HT1080 (cell line): ENCODE data around the gene PPP6R2. TPM values are rescaled to one million over a fixed set of nuclear protein-coding genes. Genes with fewer than 3 reads are reported as not detected.

Source experiments
- DNase-seq: peaks from one replicate; pipeline ENCODE4 v3.0.0-alpha.2; 2015; ENCODE audit warnings: low read depth
- polyA plus RNA-seq, 2 experiments: library from polyadenylated mRNA; depleted of rRNA; stranded (reverse); fragments of >200 nt; gene quantifications; 2 replicates each; pipeline ENCODE4 v1.2.3, GENCODE V29; 2015
- total RNA-seq: library from RNA; depleted of rRNA; stranded (reverse); fragments of >200 nt; shearing (Covaris generic); gene quantifications from 2 replicates; pipeline ENCODE4 v1.2.3, GENCODE V29; 2014; rRNA removed

The PPP6R2 gene
- 40.0 and 44.6 TPM in 2 replicates for total RNA-seq
- polyA plus RNA-seq (2015; cell fraction: cytosol; rRNA removed), result 30.5 and 32.8 TPM in 2 replicates
- 61.6 and 65.2 TPM in 2 replicates for polyA plus RNA-seq (2015; cell fraction: nucleus; rRNA removed)

GRCh38 chr22:50342651-50343540, at the start of gene PPP6R2:
TSS of gene PPP6R2 (plus strand) at chr22:50343327. CDS start at chr22:50393909, 50,582 bp downstream.
- DNase-seq, result peak; percentile 57

DNA sequence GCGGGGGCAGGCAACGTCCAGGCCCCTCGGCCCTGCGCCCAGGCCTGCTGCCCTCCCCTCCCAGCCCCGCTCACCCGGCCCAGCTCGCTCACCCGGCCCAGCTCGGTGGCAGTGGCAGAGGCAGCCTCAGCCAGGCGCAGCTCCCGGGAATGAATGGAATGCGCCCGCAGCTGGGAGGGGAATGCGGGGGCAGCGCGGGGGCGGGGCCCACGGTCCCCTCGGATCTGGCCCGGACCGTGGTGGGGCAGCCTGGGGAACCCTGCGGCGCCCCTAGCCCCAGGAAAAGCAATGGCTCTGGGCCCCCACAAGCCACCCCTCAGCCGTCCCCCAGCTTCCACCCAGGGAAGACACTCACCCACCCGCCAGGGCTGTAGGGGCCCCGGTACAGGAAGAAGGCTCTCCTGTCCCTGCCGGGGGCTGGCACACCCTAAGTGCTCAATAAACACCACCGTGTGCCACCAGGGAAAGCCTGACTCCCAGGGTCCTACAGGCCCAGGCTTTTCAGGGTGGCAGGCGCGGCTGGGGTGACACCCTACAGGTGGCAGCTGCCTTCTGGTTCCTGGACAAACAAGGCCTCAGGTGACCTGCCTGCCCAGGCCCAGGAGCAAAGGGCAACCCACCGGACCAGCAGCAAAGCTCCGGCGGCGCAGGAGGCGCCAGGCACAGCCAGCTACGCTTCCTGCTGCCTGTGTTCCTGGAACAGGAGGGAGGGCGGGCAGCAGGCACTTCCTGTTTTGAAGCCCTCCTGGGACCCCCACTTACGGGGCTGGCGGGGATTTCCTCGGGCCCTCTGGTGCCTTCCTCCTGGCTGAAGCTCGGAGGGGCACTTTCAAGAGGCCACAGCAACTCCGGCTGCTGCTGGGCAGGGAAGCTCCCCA, 49.4 kb upstream of the PPP6R2 start:
- DNase-seq, result peak; percentile 48

- DNase-seq, result no peak
Measured at GRCh38 chr22:50294319-50294656, 48.8 kb upstream of the PPP6R2 start.

- DNase-seq, result no peak
Measured at GRCh38 chr22:50296658-50297490, 46.3 kb upstream of the PPP6R2 start.

- no peak for DNase-seq
Measured at GRCh38 chr22:50297510-50298265, 45.4 kb upstream of the PPP6R2 start.

DNA sequence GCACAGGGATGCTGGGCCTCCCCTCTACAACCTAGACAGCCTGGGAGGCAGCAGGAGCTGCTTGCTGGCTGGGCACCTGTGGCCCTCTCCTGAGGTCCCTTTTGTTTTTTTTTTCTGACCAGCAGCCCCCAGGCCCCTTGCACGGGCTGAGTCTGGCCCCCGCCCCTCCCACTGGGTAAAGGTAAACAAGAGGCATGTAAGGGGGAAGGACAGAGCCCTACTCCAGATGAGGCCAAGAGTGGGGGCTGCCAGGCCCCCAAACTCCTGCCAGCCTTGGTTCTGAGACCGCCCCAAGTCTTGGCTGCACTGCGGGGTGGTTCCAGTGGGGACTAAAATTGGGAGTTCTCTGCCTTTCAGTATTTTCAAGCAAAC, 44.9 kb upstream of the PPP6R2 start:
- no peak for DNase-seq

- DNase-seq, result no peak
Measured at GRCh38 chr22:50298937-50299784, 44.0 kb upstream of the PPP6R2 start.

DNA sequence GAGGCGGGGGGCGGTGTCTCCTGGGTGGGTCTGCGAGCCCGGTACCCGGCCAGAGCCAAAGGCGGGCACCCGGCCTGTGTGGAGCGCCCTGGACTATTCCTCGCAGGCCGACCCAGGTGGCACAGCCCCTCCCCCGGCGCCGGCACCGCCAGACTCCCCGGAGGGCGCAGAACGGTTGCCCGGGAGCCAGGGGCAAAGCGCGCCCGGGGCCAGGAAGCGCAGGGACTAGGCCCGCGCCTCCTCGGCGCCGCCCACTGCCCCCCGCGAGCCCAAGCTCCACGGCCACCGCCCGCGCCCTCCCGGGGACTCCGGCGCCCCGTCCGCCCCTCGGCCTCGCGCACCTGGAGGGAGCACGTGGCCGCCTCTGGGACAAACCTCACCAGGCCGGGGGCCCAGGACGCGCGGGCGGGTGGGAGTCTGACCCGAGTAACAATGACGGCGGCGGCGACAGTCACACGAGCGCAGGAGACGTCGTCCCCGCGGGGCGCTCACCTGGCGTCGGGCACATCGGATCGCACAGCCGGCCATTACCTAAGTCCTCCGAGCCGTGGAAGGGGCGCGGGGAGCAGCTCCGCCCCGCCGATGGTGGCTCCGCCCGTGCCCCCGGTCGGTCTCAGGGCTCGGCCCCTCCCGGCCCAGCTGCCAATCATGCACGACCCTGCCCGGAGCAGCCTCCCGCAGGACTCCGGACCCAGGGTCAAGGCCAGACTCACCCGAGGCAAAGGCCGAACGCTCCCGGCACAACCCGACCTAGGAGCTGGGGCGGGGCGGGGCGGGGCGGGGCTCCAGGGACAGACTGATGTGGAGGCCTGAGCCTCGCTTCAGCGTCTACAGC, 43.1 kb upstream of the PPP6R2 start:
- no peak for DNase-seq

DNA sequence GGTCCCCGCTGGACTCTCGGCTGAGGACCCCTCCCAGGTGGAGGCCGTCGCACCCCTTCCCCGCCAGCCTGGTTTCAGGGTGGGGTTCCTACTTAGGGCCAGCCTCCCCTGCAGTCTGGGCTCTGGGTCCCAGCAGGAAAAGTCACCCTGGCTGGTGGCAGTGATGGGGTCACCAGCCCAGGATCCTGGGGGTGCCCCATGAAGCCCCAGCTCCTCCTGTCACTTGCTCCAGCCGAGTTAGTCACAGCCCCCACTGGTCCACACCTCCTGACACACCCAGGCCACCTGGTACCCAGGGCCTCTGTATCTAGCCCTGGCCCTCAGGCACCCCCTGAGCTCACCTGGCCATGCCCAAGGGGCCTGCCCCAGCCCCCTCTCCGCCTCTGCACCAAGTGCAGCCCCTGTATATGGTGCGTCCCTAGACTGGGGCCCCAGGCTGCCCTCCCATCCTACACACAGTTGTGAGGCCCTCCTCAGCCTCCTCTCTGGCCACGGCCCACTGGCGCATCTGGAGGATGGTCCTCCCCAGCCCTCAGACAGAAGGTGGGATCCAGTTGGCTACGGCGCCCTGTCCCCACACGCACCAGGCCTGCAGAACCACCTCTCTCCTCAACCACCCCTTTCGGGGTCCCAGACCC, 42.4 kb upstream of the PPP6R2 start:
- no peak for DNase-seq

DNA sequence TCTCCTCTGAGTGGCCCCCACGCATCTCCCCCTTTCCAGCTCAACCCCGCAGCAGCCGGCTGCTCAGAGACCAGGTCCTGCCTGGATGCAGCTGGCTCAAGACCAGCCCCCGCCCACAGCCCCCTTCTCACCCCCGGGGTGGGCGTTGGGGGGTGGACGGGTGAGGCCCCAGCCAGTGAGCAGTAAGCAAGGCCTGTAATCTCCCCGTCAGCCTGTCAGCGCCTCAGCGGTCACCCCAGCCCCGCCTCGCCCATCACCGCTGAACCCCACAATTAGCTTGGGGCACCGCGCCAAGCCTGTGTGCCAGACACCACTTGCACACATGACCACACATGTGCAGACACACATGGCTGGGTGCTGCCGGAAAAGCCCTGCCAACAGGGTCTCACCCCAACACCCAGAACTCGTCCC, 41.5 kb upstream of the PPP6R2 start:
- DNase-seq, result no peak

DNA sequence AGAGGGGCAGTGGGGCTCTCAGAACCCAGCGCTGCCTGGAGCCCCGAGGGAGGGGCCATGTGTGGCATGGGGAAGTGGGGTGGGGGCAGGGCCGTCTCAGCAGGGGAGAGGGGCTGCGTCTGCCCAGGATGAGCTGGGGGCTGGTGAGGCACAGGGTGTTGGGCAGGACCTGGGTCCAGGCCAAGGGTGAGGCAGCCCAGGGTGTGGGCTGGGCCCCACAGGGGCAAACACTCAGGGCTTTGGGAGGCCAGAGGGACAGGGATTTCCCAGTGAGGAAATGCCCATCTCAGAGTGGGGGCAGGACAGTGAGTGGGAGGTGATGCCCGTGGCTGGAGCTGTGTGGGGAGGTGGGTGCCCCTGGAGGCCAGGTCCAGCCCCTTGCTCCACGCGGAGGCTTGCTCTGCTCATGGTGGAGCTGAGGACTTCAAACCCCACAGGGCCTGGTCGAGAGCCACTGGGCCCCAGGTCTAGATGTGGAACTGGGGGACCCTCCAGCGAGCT, 41.0 kb upstream of the PPP6R2 start:
- no peak for DNase-seq

- DNase-seq, result no peak
Measured at GRCh38 chr22:50302564-50302963, 40.6 kb upstream of the PPP6R2 start.

GRCh38 chr22:50303515-50303847, 39.6 kb upstream of the PPP6R2 start:
- no peak for DNase-seq

DNA sequence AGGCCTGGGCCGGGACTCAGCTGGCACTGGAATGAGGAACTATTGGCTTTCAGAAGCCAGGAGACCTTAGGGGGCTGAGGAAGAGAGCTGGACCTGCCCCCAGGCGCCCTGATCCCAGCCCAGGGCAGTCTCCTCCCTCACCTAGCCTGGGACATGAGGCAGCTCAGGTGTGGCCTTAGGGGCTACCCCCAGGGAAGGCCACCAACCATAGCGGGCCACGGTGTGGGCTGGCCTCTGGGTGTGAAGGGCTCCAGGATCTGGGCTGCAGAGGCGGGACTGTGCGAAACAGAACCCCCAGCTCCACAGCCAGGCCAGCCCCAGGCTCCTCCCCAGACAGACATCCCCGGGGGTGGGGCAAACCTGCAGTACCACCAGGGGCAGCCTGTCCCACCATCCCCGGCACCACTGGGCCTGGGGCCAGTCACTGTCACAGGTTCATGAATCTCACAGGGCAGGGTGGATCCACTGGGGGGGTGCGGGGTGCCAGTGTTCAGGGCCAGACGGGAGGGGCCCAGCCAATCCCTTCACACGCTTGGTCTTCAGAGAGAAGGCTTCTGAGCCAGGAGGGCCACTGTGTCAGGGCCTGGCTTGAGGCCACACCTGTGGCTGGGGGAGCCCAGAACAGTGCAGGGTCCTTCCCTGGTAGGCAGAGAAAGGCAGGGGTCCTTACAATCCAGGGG, 39.1 kb upstream of the PPP6R2 start:
- DNase-seq, result peak; percentile 26

DNA sequence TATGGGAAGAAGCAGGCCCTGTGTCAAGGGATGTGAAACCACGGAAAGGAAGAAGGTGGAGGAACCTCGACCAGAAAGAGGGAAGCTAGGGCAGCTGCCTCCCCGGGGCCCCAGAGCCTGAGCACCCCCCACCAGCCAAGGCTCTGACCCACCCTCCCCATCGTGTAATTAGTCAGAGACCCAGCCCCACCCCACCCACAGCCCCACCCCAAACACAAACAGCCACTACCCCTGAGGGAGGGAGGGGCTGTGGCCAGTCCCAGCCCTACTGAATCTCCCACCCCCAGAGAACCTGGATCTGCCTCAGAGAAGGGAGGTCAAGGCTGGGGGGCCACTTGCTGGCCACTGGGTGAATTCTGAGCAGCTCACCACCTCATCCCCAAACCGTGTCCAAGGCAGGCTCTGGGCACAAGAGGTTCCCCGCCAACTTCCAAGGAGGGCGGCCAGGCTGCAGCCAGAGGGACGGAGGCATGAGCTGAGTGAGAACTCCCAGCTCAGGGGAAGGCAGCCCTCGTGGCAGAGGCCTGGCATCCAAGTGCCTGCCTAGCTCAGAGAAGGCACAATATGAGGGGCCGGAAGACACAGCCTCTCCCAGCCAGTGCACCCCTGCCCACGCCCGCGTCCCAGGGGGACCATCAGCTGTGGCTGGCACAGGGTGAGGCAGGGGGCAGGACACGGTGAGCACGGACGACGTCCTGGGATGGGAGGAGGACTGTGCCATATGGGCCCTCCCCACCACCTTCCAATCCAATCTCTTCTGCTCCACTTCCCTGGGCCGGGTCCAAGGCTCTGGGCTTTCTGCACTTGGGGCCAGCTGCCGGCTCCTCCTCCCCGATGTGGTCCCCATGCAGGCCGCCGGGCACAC, 38.4 kb upstream of the PPP6R2 start:
- peak; percentile 24 for DNase-seq

DNA sequence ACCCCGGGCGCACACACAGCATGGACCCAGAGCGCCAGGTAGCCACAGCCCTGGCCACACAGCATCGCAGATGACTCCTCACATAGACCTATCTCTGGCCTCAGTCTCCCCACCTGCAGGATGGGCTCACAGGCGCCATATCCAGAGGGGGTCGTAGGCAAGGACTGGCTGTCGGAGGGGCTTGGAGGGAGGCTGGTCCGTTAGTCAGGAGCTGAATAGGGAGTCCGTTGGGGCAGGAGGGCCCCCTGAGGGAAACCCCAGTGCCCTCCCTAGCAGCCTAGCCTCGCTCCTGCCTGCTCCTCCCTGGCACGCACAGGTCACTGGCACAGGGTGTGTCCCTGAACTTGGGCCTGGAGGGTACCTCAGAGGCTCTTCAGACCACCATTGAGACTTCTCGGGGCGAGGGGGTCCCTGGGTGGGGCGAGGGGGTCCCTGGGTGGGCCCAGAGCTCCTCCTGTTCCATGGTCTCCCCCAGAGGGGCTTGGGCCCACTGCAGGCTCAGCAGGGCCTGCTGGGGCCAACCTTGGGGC, 37.7 kb upstream of the PPP6R2 start:
- DNase-seq, result no peak
